DND-41 (cell line): Measurements from ENCODE around the gene MPP1.

Experiments
- CTCF ChIP-seq: IDR thresholded peaks from 2 replicates; pipeline ENCODE4 v1.5.1; 2012; ENCODE audit warnings: borderline replicate concordance, low read length, moderate library complexity, mild to moderate bottlenecking; ENCODE audit not compliant: poor library complexity, severe bottlenecking; ENCODE audit errors: extremely low read depth
- EZH2 ChIP-seq: IDR thresholded peaks from 3 replicates; pipeline ENCODE4 v1.6.1; 2012; ENCODE audit warnings: borderline replicate concordance, low read depth, mild to moderate bottlenecking, moderate library complexity, low read length, inconsistent platforms; ENCODE audit not compliant: severe bottlenecking

DNA sequence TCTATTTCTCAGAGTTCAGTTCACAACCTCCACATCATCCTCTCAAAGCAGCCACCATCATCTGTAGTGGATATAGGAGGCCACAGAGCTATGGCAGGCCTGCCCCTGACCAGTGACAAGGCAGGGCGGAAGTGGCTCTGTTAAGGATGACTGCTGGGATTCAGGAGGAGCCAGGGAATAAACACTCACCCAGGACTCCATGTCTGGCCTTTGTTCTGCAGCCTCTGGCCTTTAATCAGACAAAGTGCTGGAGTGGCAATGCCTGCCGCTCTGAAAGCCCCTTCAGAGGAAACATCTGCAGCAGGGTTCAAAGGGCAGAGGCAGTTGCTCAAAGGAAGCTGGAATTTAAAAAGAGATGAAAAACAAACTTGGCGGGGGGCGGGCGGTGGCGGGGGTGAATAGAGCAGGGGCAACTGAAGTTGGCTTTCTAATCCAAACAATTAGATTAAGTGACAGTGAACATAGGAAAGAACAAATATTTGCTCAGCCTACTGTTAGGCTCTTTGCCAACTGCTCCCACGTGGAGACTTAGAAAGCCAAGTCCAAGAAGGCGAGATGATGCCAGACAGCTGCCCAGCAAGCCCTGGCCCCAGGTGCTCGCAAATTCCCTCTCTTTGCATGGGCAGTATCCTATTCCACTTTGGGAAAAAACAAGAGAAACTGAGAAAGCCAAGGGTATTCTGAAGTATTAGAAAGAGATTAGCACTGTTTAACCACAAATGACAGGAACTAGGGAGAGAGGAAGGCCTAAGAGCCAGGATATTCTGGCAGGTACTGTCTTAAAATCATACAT is 5.5 kb downstream of the MPP1 start:
- TF ChIP-seq CTCF: no peak
- no peak for TF ChIP-seq EZH2
